SKM-1 (cell line): ENCODE measurements around the gene GPR152.

Experiments
- DNase-seq: peaks from one replicate; lab custom pipeline; 2025; ENCODE audit not compliant: unreplicated experiment; lab: John Stamatoyannopoulos, UW

Gene GPR152, protein sequence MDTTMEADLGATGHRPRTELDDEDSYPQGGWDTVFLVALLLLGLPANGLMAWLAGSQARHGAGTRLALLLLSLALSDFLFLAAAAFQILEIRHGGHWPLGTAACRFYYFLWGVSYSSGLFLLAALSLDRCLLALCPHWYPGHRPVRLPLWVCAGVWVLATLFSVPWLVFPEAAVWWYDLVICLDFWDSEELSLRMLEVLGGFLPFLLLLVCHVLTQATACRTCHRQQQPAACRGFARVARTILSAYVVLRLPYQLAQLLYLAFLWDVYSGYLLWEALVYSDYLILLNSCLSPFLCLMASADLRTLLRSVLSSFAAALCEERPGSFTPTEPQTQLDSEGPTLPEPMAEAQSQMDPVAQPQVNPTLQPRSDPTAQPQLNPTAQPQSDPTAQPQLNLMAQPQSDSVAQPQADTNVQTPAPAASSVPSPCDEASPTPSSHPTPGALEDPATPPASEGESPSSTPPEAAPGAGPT

DNA sequence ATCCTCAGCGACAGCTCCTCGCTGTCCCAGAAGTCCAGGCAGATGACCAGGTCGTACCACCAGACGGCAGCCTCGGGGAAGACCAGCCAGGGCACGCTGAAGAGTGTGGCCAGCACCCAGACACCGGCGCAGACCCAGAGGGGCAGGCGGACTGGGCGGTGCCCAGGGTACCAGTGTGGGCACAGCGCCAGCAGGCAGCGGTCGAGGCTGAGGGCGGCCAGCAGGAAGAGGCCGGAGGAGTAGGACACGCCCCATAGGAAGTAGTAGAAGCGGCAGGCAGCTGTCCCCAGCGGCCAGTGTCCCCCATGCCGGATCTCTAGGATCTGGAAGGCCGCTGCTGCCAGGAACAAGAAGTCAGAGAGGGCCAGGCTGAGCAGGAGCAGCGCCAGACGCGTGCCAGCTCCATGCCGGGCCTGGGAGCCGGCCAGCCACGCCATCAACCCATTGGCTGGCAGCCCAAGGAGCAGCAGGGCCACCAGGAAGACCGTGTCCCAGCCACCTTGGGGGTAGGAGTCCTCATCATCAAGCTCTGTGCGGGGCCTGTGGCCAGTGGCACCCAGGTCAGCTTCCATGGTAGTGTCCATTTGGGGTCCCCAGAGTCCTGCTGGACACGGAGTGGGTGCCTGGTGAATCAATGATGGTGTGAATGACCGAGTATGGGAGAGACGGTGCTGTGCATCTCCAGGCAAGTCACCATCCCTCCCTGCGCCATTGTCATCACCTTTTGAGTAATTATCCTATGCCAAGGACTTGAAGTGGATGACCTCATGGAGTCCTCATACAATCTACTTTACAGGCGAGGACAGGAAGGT lies at the start of gene GPR152:
TSS of gene GPR152 (minus strand) at position 589 of the 812 bp plus-strand sequence. CDS start at position 584, 5 bp downstream.
- DNase-seq = no peak

DNA sequence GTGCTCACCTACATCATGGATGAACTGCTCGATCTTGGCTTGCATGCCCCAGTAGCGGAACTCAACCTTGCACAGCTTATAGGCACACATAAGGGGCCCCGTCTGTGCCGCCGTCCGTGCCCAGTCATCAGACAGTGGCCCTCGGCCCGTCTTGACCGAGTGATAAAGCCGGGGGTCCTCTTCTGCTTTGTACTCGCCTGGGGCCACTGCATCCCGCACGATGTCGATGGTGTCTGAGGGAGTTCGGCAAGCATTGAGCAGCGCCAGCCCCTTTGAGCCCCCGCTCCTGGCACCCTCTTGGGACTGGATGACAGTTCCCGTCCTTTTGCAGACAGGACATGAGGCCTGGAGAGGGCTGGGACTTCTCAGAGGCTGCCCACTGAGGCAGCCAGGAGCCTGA lies 49.3 kb upstream of the GPR152 start:
- no peak for DNase-seq

DNA sequence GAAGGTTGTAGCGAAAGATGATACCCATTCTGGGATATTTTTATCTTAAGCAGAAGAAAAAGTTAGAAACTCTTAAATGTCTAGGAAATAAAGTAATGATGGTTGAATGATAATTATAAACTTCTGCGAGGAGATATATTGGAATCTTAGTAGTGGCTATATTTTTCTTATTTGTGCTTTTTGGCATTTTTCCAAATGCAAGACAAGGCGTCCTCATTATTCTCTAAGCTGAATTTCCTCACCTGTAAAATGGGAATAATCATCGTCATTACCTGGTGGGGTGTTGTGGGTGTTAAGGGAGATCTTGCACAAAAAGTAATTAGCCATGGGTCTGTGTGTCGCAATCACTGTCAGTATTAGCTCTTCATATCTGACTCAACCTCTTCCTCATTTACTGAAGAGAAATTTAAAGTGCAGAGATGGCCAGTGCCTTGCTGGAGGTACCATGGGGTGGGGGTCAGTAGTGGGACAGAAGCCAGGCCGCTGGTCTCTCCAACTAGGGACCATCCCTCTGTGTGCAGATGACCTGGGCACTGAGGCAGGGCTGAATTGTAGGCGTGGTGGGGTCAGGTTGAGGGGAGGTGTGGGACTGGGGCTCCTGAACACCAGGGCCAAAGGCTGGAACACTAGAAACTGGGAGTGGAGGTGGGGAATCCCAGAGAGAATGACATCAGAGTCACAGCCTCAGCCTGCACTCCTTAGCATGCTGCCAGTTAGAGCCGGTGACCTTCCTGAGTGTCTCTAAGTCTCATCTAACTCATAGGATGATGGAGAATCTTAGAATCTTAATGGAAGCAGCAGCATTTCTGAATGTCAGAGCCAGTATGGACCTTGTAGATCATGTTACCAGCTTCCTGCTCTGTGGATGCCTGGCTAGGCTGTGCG lies 48.5 kb upstream of the GPR152 start:
- peak; percentile 71 for DNase-seq

DNA sequence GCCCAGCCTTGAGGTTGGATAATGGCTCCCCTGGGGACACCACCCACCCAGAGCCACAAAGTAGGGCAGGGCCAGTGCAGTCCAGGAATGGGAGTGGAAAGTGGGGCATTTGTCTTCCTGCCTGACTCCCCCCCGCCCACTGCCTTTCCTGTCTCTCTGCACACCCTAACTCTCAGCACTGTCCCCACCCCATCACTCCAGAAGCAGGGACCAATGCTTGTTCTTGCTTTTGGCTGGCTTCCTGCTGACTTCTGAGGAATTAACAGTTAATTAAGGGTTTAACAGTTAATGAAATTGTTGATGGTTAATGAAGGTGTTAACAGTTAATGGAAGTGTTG lies 47.9 kb upstream of the GPR152 start:
- no peak for DNase-seq

DNA sequence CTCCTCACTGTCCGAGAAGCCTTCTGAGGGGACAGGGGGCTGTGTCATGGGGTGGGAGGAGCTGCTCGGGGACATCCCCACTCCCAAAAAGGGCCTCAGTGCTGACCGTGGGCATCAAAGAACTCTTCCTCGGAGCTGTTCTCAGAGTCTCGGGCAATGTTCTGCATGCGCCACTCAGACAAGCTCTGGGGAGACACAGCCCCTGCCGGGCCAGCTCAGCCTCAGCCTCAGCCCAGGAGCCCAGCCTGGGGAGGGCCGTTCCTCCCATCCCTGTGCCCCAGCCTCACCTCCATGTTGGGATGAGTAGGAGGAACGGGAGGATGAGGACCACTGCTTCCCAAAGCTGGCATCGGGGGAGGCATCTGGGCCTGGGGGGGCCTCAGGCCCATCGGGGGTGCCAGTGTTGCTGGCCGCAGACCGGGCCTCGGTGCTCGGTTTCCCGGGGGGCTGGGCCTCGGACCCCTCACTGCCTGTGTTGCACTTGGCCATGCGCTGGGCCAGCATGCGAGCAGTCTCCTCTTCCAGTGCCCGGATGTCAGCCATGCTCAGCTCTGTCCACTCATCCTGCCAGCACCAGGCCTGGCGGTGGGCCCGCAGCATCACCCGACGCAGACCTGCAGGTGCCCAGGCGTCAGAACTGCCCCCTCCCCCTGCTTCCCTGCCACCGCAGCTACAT lies 47.4 kb upstream of the GPR152 start:
- no peak for DNase-seq

DNA sequence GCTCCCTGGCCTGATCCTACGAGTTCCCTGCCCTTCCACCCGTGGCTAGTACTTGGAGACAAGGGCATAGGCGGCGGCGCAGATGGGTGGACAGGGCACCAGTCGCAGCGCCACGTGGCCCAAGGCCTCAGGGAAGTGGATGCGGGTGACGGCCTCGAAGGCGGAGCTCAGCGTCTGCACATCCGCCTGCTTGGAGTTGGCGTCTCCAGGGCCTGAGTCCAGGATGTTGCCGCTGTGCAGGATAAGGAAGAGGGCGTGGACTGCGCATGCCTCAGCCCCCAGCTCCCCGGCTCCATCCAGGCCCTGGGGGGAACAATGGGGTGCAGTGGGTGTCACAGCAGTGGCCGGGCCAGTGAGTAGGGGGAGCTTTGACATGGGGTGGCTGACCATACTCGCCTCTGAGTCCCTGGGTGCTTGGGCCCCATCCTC lies 46.0 kb upstream of the GPR152 start:
- DNase-seq = no peak

DNA sequence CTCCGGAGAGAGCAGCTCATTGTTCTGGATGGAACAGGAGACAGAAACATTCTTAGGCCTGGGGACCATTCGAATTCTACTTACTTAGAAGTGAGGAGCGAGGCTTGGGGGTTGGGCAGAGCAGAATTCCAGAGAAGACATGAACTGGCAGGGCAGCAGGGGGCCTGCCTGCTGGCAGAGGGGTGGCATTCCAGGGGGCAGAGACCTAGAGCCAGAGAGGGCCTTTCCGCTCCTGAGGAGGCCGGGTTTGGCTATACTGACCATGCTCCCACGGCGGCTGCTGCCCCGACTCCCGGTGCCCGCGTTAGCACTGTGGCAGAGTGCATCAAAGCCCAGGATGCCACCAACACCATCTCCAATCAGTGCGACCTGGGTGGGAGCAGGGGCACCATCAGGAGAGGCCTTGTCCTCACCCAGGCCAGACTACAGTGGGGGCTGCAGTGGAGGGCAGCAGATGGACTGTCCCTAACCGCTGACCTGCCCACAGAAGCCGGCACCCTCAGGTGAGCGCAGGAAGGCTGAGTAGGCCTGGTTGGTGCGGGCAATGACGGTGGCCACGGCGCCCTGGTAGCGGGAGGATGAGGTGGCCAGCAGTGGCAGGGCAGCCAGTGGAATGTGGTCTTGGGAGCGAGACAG lies 45.2 kb upstream of the GPR152 start:
- no peak for DNase-seq

DNA sequence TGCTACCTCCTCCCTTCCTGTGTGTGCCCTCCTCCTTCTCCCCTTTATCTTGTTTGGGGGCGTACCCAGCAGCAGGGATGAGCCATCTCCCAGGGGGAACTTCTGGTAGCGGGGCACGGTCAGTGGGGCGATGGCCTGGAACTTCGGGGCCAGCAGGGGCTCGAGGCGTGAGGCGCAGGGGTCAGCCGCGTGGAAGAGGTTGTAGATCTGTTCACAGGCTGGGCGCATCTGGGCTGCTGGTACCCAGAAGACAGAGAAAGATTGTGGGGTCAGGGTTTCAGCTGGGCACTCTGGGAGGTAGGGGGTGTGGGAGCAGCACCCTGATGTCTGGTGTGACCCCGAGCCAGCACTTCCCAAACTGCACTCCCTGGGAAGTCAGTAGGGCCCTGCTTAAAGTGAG lies 43.6 kb upstream of the GPR152 start:
- DNase-seq = no peak

DNA sequence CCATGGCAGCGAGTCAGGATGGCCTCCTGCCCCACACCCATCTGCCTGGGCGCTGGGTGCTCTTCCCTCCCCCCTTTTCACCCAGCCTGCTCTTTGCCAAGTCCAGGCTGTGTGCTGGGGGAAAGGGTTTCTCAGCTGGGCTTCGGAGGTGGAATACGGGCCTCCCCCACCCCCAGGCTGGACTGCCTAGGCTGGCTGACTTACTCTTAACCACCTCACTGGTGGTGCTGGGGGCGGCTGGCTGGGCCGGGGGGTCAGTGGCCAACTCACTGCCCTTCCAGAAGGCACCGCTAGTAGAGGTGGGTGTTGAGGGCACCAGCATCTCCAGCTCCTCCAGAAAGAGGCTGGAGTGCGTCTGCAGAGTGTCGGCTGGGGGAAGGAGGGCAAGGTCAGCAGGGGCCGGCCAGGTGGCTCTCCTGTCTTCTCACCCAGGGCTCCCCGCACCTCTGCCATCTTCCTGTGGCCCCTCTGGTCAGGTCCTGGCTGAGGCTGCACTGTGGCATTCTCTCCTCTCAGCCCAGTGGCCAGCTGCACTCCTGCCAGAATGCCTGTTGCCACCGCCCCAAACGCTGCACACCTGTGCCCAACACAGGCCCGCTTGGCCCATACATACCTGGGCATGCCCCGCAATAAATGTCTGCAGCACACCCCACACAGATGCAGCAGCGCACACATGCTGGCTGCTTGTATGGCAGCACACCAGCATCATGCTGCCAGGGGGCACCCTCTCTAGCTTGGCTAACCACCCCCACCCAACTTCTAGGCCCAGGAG lies 42.9 kb upstream of the GPR152 start:
- DNase-seq = no peak

DNA sequence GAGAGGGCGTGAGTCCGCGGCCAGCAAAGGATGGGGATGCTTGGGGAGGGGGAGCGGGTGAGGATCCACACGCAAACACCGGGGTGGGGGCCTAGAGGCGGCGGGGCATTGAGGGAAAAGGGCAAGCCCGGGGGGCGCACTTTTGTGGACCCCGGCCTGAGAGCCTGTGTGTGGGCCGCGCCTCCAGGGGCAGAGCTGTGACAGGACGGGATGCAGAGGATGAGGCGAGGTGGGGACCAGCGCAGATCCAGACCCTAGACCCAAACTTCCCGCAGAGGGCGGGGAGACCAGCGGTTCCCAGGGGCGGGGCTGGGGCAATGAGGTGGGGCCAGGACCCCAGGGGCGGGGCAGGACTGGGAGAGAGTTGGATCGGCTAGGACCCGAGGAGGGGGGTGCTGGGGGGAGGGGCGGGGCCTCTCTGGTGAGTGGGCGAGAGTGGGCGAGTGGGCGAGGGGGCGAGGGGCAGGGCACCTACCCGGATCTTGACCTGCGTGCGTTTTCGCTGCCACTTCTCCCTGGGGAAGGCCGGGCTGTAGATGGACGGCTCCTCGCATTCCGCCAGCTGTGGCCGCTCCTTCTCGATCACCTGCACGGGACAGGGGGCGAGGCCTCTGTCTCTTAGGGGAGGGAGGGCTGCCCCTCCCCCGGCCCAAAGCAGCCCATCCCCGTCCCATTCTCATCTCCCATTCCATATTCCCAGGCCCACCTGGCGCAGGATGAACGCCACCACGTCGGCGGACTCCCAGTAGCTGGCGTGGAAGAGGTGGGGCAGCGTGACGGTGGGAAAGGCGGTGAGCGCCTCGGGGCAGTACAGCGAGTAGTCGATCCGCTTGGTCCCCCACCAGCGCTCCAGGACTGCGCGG lies 42.1 kb upstream of the GPR152 start:
- DNase-seq = no peak

DNA sequence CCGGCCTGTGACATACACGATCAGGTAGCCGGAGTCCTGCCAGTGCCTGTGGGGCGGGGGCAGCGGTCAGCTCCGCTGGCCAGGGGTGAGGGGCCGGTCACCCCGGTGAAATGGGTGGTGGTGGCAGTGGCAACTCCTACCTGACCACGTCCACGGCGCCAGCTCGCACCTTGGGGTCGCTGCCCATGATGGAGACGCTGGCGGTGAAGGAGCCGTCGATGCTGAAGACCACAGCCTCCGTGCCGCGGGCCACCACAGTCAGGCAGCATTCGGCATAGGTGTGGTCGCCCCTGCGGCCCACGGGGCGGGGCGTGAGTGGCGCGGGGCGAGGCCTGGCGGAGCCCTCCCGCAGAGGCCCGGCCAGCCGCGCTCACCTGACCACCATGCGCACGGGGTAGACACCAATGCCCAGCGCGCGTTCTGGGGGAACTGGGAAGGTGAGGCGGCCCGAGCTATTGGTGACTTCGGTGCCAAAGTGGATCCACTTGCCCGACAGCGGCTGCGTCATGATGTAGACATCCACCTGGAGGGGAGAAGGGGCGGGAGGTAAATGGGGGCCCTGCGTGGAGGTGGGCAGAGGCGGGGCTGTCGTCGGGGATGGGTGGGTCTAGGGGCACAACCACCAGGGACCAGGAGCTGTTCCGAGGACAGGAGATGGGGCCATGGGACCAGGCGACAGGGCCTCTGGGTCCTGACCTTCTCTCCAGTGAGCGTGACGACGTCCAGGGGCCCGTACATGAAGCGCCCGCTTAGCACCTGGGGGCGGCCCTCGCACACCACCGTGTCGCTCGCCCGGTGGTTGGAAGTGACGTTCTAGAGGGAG lies 41.2 kb upstream of the GPR152 start:
- no peak for DNase-seq

DNA sequence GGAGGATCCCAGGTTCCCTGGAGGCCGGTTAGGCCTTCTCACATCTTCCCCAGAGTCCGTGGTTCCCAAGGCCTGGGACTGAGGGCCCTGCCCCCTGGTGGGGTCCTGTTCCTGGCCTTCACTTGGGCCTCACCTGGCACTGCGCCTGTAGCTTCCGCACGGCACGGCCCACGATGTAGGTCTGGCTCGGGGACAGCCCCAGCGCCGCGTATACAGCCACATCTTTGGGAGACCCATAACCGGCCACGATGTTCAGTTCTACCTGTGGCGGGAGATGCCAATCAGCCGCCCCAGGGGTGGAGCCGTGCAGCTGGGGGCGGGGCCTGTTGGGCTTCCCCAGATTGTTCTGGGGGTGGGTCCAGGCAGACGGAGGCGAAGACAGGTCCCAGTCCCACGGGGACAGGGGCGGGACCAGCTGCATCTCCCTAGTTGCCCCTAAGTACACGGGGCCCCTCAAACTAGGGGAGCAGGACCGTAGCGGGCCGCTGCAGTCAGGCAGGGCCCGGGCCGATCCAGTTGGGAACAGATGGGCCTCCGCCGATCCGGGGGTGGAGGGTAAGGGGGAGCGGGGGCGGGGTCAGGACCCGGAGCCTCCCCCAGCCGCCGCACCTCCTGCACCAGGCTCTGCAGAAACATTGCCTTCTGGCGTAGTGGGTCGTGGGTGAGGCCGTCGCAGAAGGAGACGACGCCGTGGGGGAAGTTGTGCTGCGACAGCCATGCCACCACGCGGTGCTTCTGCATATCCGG lies 40.4 kb upstream of the GPR152 start:
- DNase-seq = no peak

DNA sequence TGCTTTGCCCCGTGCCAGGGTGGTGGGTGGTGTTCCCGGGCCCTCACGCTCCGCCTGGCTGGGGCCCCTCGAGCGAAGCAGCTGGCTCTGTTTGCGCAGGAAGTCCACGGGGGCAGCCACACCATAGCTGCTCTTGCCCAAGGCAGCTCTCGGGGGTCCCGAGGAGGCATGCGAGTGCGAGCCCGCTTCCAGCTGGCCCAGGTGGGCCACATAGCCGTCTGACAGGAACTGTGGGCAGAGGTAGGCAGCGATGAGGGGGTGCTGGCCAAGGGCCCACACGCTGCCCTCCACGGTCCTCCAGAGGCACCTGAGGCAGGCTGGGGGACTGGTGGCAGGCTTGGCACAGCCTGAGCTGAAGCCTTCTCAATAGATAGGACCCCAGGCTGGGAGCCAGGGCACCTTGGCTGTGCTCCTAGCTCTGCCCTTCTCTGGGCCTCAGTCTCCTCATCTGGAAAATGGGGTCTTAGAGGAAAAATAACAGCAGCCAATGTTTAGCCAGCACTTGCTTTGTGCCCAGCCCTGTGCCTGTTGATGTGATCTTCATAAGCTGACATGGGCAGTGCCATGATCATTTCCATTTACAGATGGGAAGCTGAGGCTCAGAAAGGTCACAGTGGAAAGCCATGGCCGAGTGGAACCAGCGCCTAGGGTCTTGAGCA lies 39.7 kb upstream of the GPR152 start:
- DNase-seq = no peak

DNA sequence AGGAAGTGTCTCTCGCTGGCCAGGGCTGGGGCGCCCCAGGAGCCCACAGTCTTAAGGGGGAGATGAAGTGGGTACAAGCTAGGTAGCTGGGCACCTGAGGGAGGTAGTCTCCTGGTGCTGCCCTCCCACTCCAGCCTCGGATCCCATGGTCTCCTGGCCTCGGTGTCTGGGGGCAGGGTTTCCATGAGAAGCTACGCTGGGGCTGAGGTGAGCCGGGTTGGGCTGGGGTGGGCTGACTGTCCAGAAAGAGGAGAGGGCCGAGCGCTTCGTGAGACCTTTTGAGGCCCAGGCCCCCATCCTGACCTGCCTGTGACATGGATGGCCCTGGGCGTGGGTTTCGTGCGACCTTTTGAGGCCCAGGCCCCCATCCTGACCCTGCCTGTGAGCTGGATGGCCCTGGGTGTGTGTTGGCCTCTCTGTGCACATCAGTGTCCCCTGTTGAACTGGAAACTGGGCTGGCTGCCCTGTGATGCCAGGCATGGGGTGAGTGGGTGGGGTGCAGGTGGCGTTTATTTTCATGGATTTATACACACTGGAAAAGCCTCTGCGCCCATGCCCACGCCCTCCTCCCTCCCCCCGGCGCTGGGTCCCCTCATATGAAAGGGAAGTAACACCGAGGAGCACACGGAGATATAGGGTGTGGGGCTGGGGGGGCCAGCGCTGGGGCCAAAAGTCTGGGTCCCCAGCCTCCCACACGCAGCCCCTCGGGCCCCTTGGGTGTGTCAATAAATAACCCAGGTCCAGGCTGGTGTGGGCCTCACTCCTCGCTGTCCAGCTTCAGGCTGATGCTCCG lies 38.9 kb upstream of the GPR152 start:
- no peak for DNase-seq

DNA sequence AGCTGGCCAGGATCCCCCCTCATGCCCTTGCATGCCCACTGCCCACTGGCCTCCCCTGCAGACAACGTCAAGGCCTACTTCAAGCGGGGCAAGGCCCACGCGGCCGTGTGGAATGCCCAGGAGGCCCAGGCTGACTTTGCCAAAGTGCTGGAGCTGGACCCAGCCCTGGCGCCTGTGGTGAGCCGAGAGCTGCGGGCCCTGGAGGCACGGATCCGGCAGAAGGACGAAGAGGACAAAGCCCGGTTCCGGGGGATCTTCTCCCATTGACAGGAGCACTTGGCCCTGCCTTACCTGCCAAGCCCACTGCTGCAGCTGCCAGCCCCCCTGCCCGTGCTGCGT lies 38.2 kb upstream of the GPR152 start:
- no peak for DNase-seq
